ENCODE results near the gene LAMC1.

GRCh38 chr1:183129921-183130690 lies 106.9 kb downstream of the LAMC1 start:
- TF ChIP-seq CTCF (IDR thresholded peaks at IDR 0.05; ENCODE audit: insufficient read depth, low read length, poor library complexity, severe bottlenecking) (no peak), EZH2phosphoT487 (conservative IDR thresholded peaks at IDR 0.05; ENCODE audit: low read length) (no peak)
